Glutamatergic neuron (in vitro differentiated cells): Measurements from ENCODE around the gene LIX1L. TPM values are rescaled to one million over a fixed set of nuclear protein-coding genes. Genes with fewer than 3 reads are reported as not detected.

Experiments used
- DNase-seq: peaks from one replicate; pipeline ENCODE4 v3.0.0; 2022
- H3K27ac Mint-ChIP-seq: one replicate; pipeline ENCODE4 v1.8.0; 2020; ENCODE audit warnings: mild to moderate bottlenecking, mixed read lengths, inconsistent platforms; ENCODE audit not compliant: unreplicated experiment
- H3K27me3 Mint-ChIP-seq: one replicate; pipeline ENCODE4 v1.8.0; 2020; ENCODE audit warnings: mild to moderate bottlenecking, moderate library complexity, mixed read lengths, inconsistent platforms; ENCODE audit not compliant: unreplicated experiment
- H3K36me3 Mint-ChIP-seq: one replicate; pipeline ENCODE4 v1.8.0; 2020; ENCODE audit warnings: mild to moderate bottlenecking, mixed read lengths, inconsistent platforms; ENCODE audit not compliant: unreplicated experiment
- H3K4me1 Mint-ChIP-seq: one replicate; pipeline ENCODE4 v1.8.0; 2020; ENCODE audit warnings: mild to moderate bottlenecking, low read depth, mixed read lengths, inconsistent platforms; ENCODE audit not compliant: unreplicated experiment
- H3K4me3 Mint-ChIP-seq: one replicate; pipeline ENCODE4 v1.8.0; 2020; ENCODE audit warnings: mild to moderate bottlenecking, mixed read lengths, inconsistent platforms; ENCODE audit not compliant: unreplicated experiment
- H3K9me3 Mint-ChIP-seq: one replicate; pipeline ENCODE4 v1.8.0; 2020; ENCODE audit warnings: mild to moderate bottlenecking, moderate library complexity, mixed read lengths, inconsistent platforms; ENCODE audit not compliant: unreplicated experiment
- CTCF ChIP-seq: fragments of 200-600 bp; sonication (generic); IDR thresholded peaks from one replicate; pipeline ENCODE4 v1.5.0; 2021; ENCODE audit not compliant: partially characterized antibody, unreplicated experiment
- total RNA-seq: library from RNA; stranded (reverse); fragmentation: NEBNext Ultra II Directional; extraction: Animal tissue kit (Norgen Biotek cat#: 25700); gene quantifications from one replicate; pipeline ENCODE4 v1.2.1, GENCODE V29; 2021; ENCODE audit not compliant: unreplicated experiment

The LIX1L gene
- total RNA-seq, 1 donor from 2014 or later = 20.3 TPM

- no peaks in the 10 kb centered on the region for H3K36me3 Mint-ChIP-seq
Observed at GRCh38 chr1:145918992-145919939, 38.6 kb downstream of the LIX1L start.

GRCh38 chr1:145918144-145918991 is 39.4 kb downstream of the LIX1L start, which contains the start of gene PEX11B:
Gene PEX11B (minus strand): TSS chr1:145918717. CDS start chr1:145918688, 29 bp downstream.
- peaks cover 2% of the 10 kb centered on the region for H3K27me3 Mint-ChIP-seq
- peak within 1 kb of the TSS; percentile 94 for H3K4me3 Mint-ChIP-seq
- H3K9me3 Mint-ChIP-seq = peaks cover 3% of the 10 kb centered on the region
- no peaks in the 10 kb centered on the region for H3K36me3 Mint-ChIP-seq
- peak within 1 kb of the TSS; percentile 84 for H3K27ac Mint-ChIP-seq
- no peak for TF ChIP-seq CTCF
- peaks cover 7% of the 10 kb centered on the region for H3K4me1 Mint-ChIP-seq
- peak; percentile 87 for DNase-seq

More at GRCh38 chr1:145918992-145919939, 38.6 kb downstream of the LIX1L start:
- Mint-ChIP-seq H3K9me3 (peaks cover 3% of the 10 kb centered on the region), H3K27me3 (peaks cover 2% of the 10 kb centered on the region), H3K27ac (peak overlapping the region; percentile 84), H3K4me3 (peak overlapping the region; percentile 94), H3K4me1 (peaks cover 7% of the 10 kb centered on the region)
- DNase-seq = peak; percentile 46
- no peak for TF ChIP-seq CTCF

GRCh38 chr1:145917595-145917994 is 40.2 kb downstream of the LIX1L start:
- peaks cover 3% of the 10 kb centered on the region for H3K9me3 Mint-ChIP-seq
- no peak for DNase-seq
- H3K27ac Mint-ChIP-seq = peak overlapping the region; percentile 44
- peaks cover 2% of the 10 kb centered on the region for H3K27me3 Mint-ChIP-seq
- no peak for TF ChIP-seq CTCF
- H3K4me3 Mint-ChIP-seq = peak overlapping the region; percentile 94
- H3K4me1 Mint-ChIP-seq = peaks cover 7% of the 10 kb centered on the region
- H3K36me3 Mint-ChIP-seq = no peaks in the 10 kb centered on the region

GRCh38 chr1:145916745-145917144 is 41.1 kb downstream of the LIX1L start:
- peaks cover 3% of the 10 kb centered on the region for H3K9me3 Mint-ChIP-seq
- peak overlapping the region; percentile 53 for H3K4me3 Mint-ChIP-seq
- H3K27ac Mint-ChIP-seq = no peak overlapping the region
- H3K4me1 Mint-ChIP-seq = peaks cover 7% of the 10 kb centered on the region
- DNase-seq = no peak
- TF ChIP-seq CTCF = no peak
- no peaks in the 10 kb centered on the region for H3K36me3 Mint-ChIP-seq
- H3K27me3 Mint-ChIP-seq = peaks cover 2% of the 10 kb centered on the region
